Right atrium auricular region (tissue), 2 donors: ENCODE results near the gene TMEFF2. TPM values are rescaled to one million over a fixed set of nuclear protein-coding genes. Genes with fewer than 3 reads are reported as not detected.

Experiments used
- DNase-seq: peaks from one replicate; pipeline ENCODE4 v3.0.0-alpha.2; 2019; ENCODE audit warnings: low spot score
- H3K27ac ChIP-seq, 2 donors: fragments of 200-600 bp; sonication (generic); 1 replicate in 1 of 2; 2 replicates in 1 of 2; pipeline ENCODE4 v1.5.1; 2016 to 2019
- H3K27me3 ChIP-seq, 2 donors: fragments of 200-600 bp; sonication (generic); one replicate each; pipeline versions ENCODE4 v1.5.1 to v1.6.0; 2017 to 2019
- H3K36me3 ChIP-seq: fragments of 200-600 bp; sonication (generic); one replicate; pipeline ENCODE4 v1.5.1; 2016
- H3K4me1 ChIP-seq, 2 donors: fragments of 200-600 bp; sonication (generic); one replicate each; pipeline versions ENCODE4 v1.5.1 to v1.6.0; 2017 to 2019
- H3K4me3 ChIP-seq, 2 donors: fragments of 200-600 bp; sonication (generic); 1 replicate in 1 of 2; 2 replicates in 1 of 2; pipeline ENCODE4 v1.5.1; 2017 to 2019; ENCODE audit warnings: mild to moderate bottlenecking in 1 of 2, moderate library complexity in 1 of 2
- H3K9me3 ChIP-seq, 2 donors: fragments of 200-600 bp; sonication (generic); one replicate each; pipeline ENCODE4 v1.5.1; 2019
- total RNA-seq, 2 donors: library from RNA; depleted of rRNA; stranded (reverse); fragments of >200 nt; gene quantifications; one replicate each; pipeline ENCODE4 v1.1.0, GENCODE V29; 2016
- TF ChIP-seq, protein P1 (sequence below), 2 donors: fragments of 200-600 bp; sonication (generic); IDR thresholded peaks; one replicate each; pipeline ENCODE4 v1.5.1; 2019; ENCODE audit warnings: antibody characterized with exemption in 2 of 2

Gene TMEFF2
- total RNA-seq, 2 donors from 2014 or later = 0.56 TPM; not detected in 1

- Histone ChIP-seq H3K4me3 (no peak overlapping the region), H3K36me3 (no peaks in the 10 kb centered on the region), H3K27me3 (no peaks in the 10 kb centered on the region), H3K27ac (no peak overlapping the region), H3K4me1 (no peaks in the 10 kb centered on the region), H3K9me3 (no peaks in the 10 kb centered on the region)
- no peak for DNase-seq
- TF ChIP-seq, protein P1, sequence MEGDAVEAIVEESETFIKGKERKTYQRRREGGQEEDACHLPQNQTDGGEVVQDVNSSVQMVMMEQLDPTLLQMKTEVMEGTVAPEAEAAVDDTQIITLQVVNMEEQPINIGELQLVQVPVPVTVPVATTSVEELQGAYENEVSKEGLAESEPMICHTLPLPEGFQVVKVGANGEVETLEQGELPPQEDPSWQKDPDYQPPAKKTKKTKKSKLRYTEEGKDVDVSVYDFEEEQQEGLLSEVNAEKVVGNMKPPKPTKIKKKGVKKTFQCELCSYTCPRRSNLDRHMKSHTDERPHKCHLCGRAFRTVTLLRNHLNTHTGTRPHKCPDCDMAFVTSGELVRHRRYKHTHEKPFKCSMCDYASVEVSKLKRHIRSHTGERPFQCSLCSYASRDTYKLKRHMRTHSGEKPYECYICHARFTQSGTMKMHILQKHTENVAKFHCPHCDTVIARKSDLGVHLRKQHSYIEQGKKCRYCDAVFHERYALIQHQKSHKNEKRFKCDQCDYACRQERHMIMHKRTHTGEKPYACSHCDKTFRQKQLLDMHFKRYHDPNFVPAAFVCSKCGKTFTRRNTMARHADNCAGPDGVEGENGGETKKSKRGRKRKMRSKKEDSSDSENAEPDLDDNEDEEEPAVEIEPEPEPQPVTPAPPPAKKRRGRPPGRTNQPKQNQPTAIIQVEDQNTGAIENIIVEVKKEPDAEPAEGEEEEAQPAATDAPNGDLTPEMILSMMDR (IDR thresholded peaks at IDR 0.05) = no peak
Measured at GRCh38 chr2:192002418-192002817, 192.3 kb downstream of the TMEFF2 start.

DNA sequence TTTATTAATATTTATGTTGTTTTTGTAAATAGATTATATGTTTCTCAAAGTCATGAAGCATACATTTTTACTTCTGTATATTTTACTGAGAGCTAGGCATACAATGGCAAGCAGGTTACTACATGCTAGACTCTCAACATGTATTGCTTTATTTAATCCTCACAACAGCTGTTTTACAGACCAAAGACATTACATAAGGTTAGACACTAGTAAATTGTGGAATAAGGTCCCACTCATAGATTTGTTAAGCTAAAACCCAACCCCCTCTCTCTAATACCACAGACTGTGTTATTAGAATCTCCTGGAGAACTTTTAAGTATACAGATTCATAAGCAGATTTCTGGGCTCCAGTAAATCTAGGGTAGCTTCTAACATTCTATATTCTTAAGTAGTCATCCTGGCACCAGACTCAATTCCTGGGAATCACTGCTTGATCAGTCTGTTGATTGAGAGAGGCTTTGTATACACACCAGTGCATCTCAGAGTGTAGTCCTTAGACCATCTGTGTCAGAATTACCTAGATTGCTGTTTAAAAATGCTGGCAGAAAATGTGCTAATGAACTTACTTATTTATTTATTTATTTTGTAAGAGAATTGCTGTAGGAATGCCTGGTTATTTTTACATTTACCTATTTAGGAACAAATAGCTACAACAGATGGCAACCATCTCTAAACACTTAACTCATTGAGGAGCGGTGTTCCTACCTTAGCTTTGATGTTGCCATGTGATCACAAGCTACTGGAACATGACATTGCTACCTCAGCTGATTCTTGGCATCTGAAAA, 194.3 kb downstream of the TMEFF2 start:
- Histone ChIP-seq H3K9me3 (no peaks in the 10 kb centered on the region), H3K27me3 (no peaks in the 10 kb centered on the region), H3K4me3 (no peak overlapping the region), H3K4me1 (no peaks in the 10 kb centered on the region), H3K27ac (no peak overlapping the region), H3K36me3 (no peaks in the 10 kb centered on the region)
- TF ChIP-seq, protein P1 (IDR thresholded peaks at IDR 0.05) = no peak
- DNase-seq = no peak

DNA sequence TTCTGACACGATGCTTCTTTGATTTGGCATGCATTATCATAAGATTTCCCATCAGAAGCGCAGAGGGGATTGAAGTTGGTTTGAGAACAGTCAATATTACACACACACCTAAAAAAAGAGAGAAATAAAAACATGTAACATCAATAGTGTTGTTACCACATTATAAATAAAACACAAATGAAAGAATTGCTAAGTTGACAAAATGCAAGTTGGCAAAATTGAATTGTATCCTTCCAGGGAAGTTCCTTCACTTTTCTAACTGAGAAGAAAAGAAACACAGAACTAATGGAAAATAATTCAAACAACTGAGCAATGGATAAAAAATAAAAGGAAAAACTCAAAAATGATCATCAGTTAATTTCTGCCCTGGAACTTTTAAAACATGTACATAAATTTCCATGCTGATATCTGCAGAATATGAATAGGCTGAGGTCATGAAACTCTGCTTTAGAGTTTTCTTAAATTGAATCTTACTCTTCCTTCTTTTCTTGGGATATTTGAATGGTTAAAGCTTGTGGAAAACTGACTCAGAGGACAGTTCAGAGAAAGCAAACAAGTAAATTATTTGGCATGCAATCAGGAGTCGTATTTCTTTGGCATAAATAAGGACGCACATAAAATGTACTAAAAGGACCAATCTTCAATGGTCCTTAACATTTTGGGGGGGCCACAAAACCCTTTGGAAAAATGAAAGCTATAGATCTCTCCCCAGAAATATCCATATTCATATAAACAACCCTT, 195.5 kb downstream of the TMEFF2 start:
- H3K9me3 ChIP-seq = no peaks in the 10 kb centered on the region
- no peak overlapping the region for H3K27ac ChIP-seq
- no peak for DNase-seq
- no peak overlapping the region for H3K4me3 ChIP-seq
- TF ChIP-seq, protein P1 (IDR thresholded peaks at IDR 0.05) = no peak
- peaks cover 0 to 4% of the 10 kb centered on the region in 2 donors for H3K4me1 ChIP-seq
- H3K36me3 ChIP-seq = no peaks in the 10 kb centered on the region
- no peaks in the 10 kb centered on the region for H3K27me3 ChIP-seq

- Histone ChIP-seq H3K27ac (no peak overlapping the region), H3K27me3 (no peaks in the 10 kb centered on the region), H3K36me3 (no peaks in the 10 kb centered on the region), H3K9me3 (no peaks in the 10 kb centered on the region), H3K4me1 (peaks cover 0 to 4% of the 10 kb centered on the region in 2 donors), H3K4me3 (no peak overlapping the region)
- TF ChIP-seq, protein P1 (IDR thresholded peaks at IDR 0.05) = no peak
- DNase-seq = no peak
Measured at GRCh38 chr2:191995285-191995684, 199.4 kb downstream of the TMEFF2 start.

DNA sequence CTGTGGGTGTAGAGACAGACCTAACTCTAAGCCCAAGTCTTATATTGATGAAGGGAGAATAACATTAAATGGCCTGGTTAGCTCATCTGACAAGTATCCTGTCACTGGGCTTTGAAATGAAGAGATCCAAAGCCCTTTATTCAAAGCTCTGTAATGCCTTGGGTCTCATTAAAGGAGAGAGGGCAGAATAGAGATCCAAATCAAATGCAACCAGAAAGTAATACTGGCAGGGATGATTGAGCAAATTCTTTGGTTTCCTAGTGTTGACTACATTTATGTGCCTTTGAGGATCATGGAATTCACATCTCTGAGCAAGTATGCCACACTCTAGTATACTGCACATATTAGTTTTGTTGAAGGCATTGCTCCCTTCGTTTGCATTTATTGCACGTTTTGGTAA, 200.0 kb downstream of the TMEFF2 start:
- no peak for DNase-seq
- Histone ChIP-seq H3K27ac (no peak overlapping the region), H3K27me3 (no peaks in the 10 kb centered on the region), H3K36me3 (no peaks in the 10 kb centered on the region), H3K4me3 (no peak overlapping the region), H3K9me3 (no peaks in the 10 kb centered on the region), H3K4me1 (peaks cover 0 to 4% of the 10 kb centered on the region in 2 donors)
- TF ChIP-seq, protein P1 (IDR thresholded peaks at IDR 0.05) = no peak
